Measurements from ENCODE around the gene POFUT2. TPM values are rescaled to one million over a fixed set of nuclear protein-coding genes. Genes with fewer than 3 reads are reported as not detected.

Gene POFUT2
- total RNA-seq, 4 donors from 2014 or later: 19.5 to 66.3 (median 35.1) TPM

GRCh38 chr21:45250914-45251634, 36.6 kb downstream of the POFUT2 start:
- Histone ChIP-seq H3K27ac (no peak overlapping the region), H3K27me3 (peaks cover 0 to 35% of the 10 kb centered on the region in 2 donors), H3K36me3 (no peaks in the 10 kb centered on the region), H3K4me3 (no peak overlapping the region), H3K9me3 (peaks cover 0 to 4% (median 0%) of the 10 kb centered on the region in 4 donors), H3K4me1 (peaks cover 0 to 10% (median 3%) of the 10 kb centered on the region in 4 donors)
- DNase-seq (ENCODE audit: low spot score in 2 of 2): no peak
- TF ChIP-seq POLR2A (IDR thresholded peaks at IDR 0.05) (no peak), EP300 (IDR thresholded peaks at IDR 0.05) (no peak), CTCF (IDR thresholded peaks at IDR 0.05) (no peak)
- WGBS, 2 donors: 92 to 93% methylated on average over 14 of the region's 14 CpGs

- Histone ChIP-seq H3K36me3 (no peaks in the 10 kb centered on the region), H3K9me3 (peaks cover 0 to 4% (median 0%) of the 10 kb centered on the region in 4 donors), H3K27ac (no peak overlapping the region), H3K27me3 (peaks cover 0 to 27% of the 10 kb centered on the region in 2 donors), H3K4me1 (peaks cover 0 to 10% (median 3%) of the 10 kb centered on the region in 4 donors), H3K4me3 (no peak overlapping the region)
- 92 to 94% methylated on average over 3 of the region's 3 CpGs for WGBS, 2 donors
- no peak for DNase-seq (ENCODE audit: low spot score in 2 of 2)
- no peak for TF ChIP-seq CTCF (IDR thresholded peaks at IDR 0.05)
- no peak for TF ChIP-seq EP300 (IDR thresholded peaks at IDR 0.05)
- TF ChIP-seq POLR2A (IDR thresholded peaks at IDR 0.05): no peak
Observed at GRCh38 chr21:45250272-45250671, 37.4 kb downstream of the POFUT2 start.

- Histone ChIP-seq H3K27me3 (peaks cover 0 to 27% of the 10 kb centered on the region in 2 donors), H3K36me3 (no peaks in the 10 kb centered on the region), H3K9me3 (peaks cover 0 to 5% (median 0%) of the 10 kb centered on the region in 4 donors), H3K27ac (peak overlapping the region in 1 of 4 donors; percentile 16), H3K4me3 (no peak overlapping the region), H3K4me1 (peaks cover 0 to 10% (median 3%) of the 10 kb centered on the region in 4 donors)
- no peak for DNase-seq (ENCODE audit: low spot score in 2 of 2)
- TF ChIP-seq POLR2A (IDR thresholded peaks at IDR 0.05): no peak
- no peak for TF ChIP-seq EP300 (IDR thresholded peaks at IDR 0.05)
- TF ChIP-seq CTCF (IDR thresholded peaks at IDR 0.05): no peak
- WGBS, 2 donors: 95 to 97% methylated on average over 6 of the region's 6 CpGs
Observed at GRCh38 chr21:45249626-45250025, 38.1 kb downstream of the POFUT2 start.

- 38 to 42% methylated on average over 13 to 14 of the region's 14 CpGs for WGBS, 2 donors
- Histone ChIP-seq H3K36me3 (no peaks in the 10 kb centered on the region), H3K4me1 (peaks cover 0 to 10% (median 3%) of the 10 kb centered on the region in 4 donors), H3K27ac (peak overlapping the region in 2 of 4 donors; percentile 12 to 16), H3K27me3 (peaks cover 0 to 20% of the 10 kb centered on the region in 2 donors), H3K4me3 (peak overlapping the region in 2 of 4 donors; percentile 26 to 31), H3K9me3 (peaks cover 0 to 12% (median under 1%) of the 10 kb centered on the region in 4 donors)
- TF ChIP-seq POLR2A (IDR thresholded peaks at IDR 0.05) (no peak), EP300 (IDR thresholded peaks at IDR 0.05) (no peak), CTCF (IDR thresholded peaks at IDR 0.05) (no peak)
- DNase-seq (ENCODE audit: low spot score in 2 of 2): no peak
Observed at GRCh38 chr21:45248893-45249381, 38.8 kb downstream of the POFUT2 start.

- Histone ChIP-seq H3K27ac (peak overlapping the region in 1 of 4 donors; percentile 12), H3K36me3 (no peaks in the 10 kb centered on the region), H3K4me3 (peak overlapping the region in 2 of 4 donors; percentile 26 to 31), H3K27me3 (peaks cover 0 to 16% of the 10 kb centered on the region in 2 donors), H3K4me1 (peaks cover 0 to 10% (median 3%) of the 10 kb centered on the region in 4 donors), H3K9me3 (peaks cover 0 to 18% (median 2%) of the 10 kb centered on the region in 4 donors)
- 43 to 55% methylated on average over 13 of the region's 13 CpGs for WGBS, 2 donors
- DNase-seq (ENCODE audit: low spot score in 2 of 2): no peak
- TF ChIP-seq POLR2A (IDR thresholded peaks at IDR 0.05): no peak
- no peak for TF ChIP-seq CTCF (IDR thresholded peaks at IDR 0.05)
- TF ChIP-seq EP300 (IDR thresholded peaks at IDR 0.05): no peak
Observed at GRCh38 chr21:45248301-45248892, 39.3 kb downstream of the POFUT2 start.
